Stimulated activated naive CD8-positive, alpha-beta T cell treated with anti-CD3 and anti-CD28 coated beads, Interleukin-15, amount 100 ng/mL, for 72 hours (primary cell): ENCODE data around the gene ALDH3A1.
"Not testable (repeated sequence)": the region's sequence is repeated elsewhere in the genome, so short reads cannot be mapped to it uniquely, and the experiment has no call there.

Experiments
- ATAC-seq: fragments of 150-1000 bp; cut with Tn5 transposase; 2 replicates; pipeline ENCODE4 v1.10.0; 2021; ENCODE audit warnings: mild to moderate bottlenecking, moderate library complexity
- DNase-seq, 2 donors: peaks; one replicate each; pipeline ENCODE4 v3.0.0; 2021 to 2022
- H3K27ac Mint-ChIP-seq, 2 donors: one replicate each; pipeline ENCODE4 v1.8.0; 2022; ENCODE audit warnings: mild to moderate bottlenecking in 2 of 2, mixed read lengths in 2 of 2, moderate library complexity in 2 of 2
- H3K27me3 Mint-ChIP-seq: one replicate; pipeline ENCODE4 v1.8.0; 2022; ENCODE audit warnings: mixed read lengths
- H3K4me1 Mint-ChIP-seq: one replicate; pipeline ENCODE4 v1.8.0; 2022; ENCODE audit warnings: mild to moderate bottlenecking, mixed read lengths
- H3K4me3 Mint-ChIP-seq, 2 donors: one replicate each; pipeline ENCODE4 v1.8.0; 2022; ENCODE audit warnings: mild to moderate bottlenecking in 2 of 2, mixed read lengths in 2 of 2, moderate library complexity in 1 of 2
- H3K9me3 Mint-ChIP-seq, 2 donors: one replicate each; pipeline ENCODE4 v1.8.0; 2022; ENCODE audit warnings: mixed read lengths in 2 of 2

The ALDH3A1 gene

DNA sequence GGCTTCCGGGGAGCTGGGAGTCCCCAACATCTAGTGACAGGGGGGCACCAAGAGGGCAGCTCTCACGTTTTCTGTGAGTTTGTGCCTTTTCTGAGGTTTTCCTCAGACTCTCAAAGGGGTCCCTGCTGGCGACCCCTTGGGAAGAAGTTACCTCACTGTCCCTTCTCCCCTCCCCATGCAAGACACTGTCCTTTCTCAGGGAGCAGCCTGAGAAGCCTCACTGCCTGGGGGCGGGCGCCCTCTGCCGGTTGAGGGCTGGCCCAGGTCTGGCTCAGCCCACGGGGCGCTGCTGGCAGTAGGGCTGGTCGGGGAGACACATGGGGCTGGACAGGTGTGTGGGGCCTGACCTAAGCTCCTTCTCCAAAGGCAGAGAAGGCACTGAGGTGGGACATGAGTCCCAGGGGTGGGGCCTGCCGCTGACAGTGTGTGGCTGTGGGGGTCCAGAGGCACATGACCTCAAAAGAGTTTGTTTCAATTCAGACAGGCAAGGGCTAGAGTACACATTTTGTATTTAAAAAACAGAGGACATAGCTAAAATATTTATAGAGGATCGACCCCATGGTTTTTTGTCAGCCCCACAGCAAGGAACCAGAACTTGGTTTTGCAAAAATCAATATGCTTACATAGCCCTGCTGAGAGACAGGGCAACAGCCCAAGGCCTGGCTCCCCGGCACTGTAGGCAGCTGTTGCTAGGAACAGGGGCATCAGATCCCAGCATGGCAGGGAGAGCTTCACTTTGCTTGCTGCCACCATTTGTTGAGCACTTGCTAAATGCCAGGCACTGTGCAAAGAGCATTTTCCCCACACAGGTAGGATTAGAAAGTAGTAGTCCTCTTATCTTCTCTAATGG, 18.5 kb upstream of the ALDH3A1 start:
- DNase-seq: peak; percentile 74 to 75
- Mint-ChIP-seq H3K9me3 (no peaks in the 10 kb centered on the region), H3K27me3 (peaks cover 5% of the 10 kb centered on the region), H3K4me3 (no peak overlapping the region), H3K27ac (no peak overlapping the region), H3K4me1 (peaks cover 58% of the 10 kb centered on the region)
- peak; percentile 89 for ATAC-seq

DNA sequence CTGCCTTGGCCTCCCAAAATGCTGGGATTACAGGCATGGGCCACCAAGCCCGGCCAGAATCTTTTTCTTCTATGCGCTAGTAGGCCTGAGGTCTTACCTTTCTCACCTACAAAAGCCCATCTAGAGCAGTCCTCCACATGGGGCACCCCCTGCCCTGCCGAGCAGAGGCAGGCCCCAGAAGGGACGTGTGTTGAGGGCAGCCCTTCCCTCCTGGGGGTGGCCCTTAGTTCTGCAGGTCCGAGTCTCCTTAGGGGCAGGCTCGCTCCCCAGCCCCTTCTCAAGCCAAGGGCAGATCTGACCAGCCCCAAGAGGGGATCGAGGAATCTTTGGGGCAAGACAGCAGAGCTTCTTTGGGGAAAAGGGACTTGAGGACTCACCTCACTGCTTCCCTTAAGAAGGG, 17.9 kb upstream of the ALDH3A1 start:
- no peak for DNase-seq
- H3K9me3 Mint-ChIP-seq: no peaks in the 10 kb centered on the region
- ATAC-seq: peak; percentile 19
- no peak overlapping the region for H3K27ac Mint-ChIP-seq
- H3K4me3 Mint-ChIP-seq: no peak overlapping the region
- H3K27me3 Mint-ChIP-seq: peaks cover 5% of the 10 kb centered on the region
- peaks cover 52% of the 10 kb centered on the region for H3K4me1 Mint-ChIP-seq

DNA sequence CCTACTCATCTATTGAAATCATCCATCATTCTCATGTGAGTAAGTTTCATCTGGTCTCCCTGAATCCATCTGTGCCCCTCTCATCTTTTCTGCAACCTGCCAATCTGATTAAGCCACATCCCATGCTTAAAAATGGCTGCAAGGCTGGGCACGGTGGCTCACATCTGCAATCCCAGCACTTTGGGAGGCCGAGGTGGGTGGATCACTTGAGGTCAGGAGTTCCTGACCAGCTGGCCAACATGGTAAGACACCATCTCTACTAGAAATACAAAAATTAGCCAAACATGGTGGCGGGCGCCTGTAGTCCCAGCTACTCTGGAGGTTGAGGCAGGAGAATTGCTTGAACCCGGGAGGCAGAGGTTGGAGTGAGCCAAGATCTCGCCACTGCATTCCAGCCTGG, 15.9 kb upstream of the ALDH3A1 start:
- H3K4me3 Mint-ChIP-seq, H3K27me3 Mint-ChIP-seq, DNase-seq, H3K27ac Mint-ChIP-seq, ATAC-seq, H3K9me3 Mint-ChIP-seq: not testable (repeated sequence)
- peaks cover 35% of the 10 kb centered on the region for H3K4me1 Mint-ChIP-seq

DNA sequence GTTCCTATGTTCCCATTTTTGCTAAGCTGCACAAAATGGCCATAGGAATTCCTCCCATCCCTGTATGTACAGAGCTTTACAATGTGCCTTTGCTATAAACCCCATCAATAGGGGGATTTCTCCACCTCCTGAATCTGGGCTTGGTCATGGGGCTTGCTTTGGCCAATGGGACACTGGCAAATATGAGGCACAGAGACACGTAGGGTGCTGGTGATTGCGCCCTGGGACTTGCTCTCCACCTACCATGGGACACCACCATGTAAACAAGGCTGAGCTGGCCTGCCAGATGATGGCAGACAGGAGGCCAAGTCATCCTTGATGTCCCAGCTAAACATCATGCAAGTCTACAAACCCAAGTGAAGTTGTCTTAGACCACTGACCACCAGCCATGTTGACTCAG, 15.3 kb upstream of the ALDH3A1 start:
- ATAC-seq (no peak), DNase-seq (peak in 1 of 2 donors; percentile 7)
- Mint-ChIP-seq H3K27ac (no peak overlapping the region), H3K4me3 (no peak overlapping the region), H3K27me3 (peaks cover 5% of the 10 kb centered on the region), H3K4me1 (peaks cover 33% of the 10 kb centered on the region), H3K9me3 (no peaks in the 10 kb centered on the region)

DNA sequence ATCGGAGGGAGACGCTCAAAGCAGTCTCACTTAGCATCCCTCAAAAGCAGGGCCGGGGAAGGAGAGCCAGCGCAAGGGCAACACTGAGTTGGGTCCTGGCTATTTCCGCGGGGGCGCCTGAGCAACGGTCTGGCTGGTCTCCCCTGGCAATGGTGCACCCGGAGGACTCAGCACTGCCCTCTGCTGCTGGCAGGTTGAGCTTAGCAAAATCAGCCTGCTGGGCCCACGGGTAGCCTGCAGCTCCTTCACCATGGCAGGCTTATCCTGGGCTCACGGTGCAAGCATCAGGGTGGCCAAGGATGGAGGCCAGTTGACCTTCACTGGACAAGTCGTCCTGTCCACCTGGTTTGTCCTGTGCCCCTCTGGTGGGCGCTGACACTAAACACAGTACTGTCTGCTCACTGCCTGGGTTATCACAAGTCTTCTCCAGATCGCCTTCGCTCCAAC, 14.4 kb upstream of the ALDH3A1 start:
- peaks cover 12% of the 10 kb centered on the region for H3K27me3 Mint-ChIP-seq
- no peak overlapping the region for H3K4me3 Mint-ChIP-seq
- H3K4me1 Mint-ChIP-seq: peaks cover 27% of the 10 kb centered on the region
- H3K27ac Mint-ChIP-seq: no peak overlapping the region
- ATAC-seq: peak; percentile 70
- no peaks in the 10 kb centered on the region for H3K9me3 Mint-ChIP-seq
- DNase-seq: peak; percentile 50 to 75

DNA sequence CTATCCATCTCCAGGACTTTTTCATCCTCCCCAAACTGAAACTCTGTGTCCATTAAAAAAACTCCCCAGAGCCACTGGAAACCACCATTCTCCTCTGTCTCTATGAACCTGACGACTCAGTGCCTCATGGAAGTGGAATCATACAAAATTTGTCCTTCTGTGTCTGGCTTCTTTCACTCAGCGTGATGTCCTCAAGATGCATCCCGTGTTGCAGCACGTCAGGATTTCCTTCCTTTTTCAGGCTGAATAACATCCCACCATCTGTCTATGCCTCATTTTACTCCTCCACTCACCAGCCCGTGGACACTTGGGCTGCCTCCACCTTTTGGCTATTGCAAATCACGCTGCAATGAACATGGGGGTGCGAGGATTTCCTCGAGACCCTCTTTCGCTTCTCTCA, 12.6 kb upstream of the ALDH3A1 start:
- no peak for DNase-seq
- Mint-ChIP-seq H3K4me3 (no peak overlapping the region), H3K27ac (no peak overlapping the region), H3K27me3 (peaks cover 25% of the 10 kb centered on the region), H3K4me1 (peaks cover 22% of the 10 kb centered on the region), H3K9me3 (no peaks in the 10 kb centered on the region)
- ATAC-seq: no peak

DNA sequence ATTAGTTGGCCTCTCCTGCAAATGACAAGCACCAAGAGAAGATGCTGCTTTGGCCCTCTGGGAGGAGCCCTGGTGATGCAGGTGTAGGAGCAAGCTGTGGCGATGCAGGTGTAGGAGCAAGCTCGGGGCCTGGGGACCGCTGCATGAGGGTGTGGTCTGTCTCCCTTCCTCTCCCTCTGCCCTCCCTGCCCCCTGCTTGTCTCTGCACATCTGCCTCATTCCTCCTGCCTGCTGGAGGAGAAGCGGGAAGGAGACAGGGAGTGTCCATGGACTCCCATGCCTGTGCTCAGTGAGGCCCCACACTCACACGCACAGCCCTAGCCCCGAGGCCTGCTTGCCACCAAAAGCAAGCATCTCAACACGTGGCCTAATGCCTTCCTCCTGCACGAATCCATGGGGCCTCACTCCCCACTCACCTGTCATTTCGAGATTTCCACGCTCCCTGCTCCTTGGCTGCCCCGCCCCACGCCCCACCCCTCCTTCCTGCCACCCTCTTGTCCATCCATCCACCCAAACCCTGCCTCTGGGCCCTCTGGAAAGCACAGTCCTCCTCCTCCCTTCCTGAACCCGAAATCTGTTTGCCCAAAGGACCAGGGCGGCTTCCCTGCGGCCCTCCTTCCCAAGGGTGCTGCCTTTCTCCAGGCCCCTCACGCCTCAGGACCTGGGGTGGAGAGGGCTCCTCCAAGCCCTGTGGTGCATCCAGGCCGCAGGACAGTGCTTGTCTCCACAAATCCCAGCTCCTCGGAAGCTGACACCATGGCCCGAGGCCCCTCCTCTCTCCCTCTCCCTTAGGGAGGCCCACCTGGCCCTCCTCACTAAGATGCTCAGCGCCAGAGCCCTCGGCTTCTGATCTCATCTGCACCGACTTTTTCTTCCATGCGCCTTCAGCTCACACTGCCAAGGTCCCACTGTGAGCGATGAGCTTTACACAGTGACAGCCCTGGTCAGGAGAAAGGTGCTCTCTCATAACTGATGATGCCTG, 11.8 kb upstream of the ALDH3A1 start:
- ATAC-seq (no peak), DNase-seq (peak in 1 of 2 donors; percentile 5)
- Mint-ChIP-seq H3K27ac (peak overlapping the region in 1 of 2 donors; percentile 8), H3K27me3 (peaks cover 32% of the 10 kb centered on the region), H3K4me3 (no peak overlapping the region), H3K9me3 (no peaks in the 10 kb centered on the region), H3K4me1 (peaks cover 31% of the 10 kb centered on the region)

DNA sequence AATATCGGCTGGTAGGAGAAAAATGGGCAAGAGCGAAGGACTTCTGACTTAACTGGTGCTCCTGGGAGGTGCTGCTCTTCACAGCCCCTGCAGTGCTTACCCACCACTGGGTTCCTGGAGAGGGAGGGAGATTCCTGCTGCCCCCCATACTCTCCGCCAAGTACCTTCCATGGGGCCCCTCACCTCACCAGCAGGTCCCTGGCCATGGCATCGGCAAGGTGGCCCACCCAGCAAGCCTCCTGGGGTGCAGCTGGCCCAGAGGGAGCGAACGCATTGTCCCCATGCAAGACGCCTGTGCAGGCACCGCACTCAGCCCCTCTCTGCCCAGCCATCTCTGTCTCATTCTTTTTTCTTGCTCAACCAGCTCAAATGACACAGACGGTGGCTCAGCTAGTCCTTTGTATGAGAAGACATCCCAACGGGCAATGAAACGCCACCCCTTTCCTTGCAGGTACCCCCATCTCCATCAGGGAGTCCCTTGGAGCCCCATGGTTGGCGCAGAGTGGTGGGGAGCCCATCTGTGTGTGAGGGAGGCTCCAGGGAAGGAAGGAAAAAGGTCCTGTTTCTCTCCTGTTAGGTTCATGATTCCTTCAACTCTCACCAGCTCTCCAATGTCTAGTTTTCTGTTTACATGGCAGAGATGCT, 9.6 kb upstream of the ALDH3A1 start:
- no peak for DNase-seq
- Mint-ChIP-seq H3K27me3 (peaks cover 32% of the 10 kb centered on the region), H3K9me3 (no peaks in the 10 kb centered on the region)

DNA sequence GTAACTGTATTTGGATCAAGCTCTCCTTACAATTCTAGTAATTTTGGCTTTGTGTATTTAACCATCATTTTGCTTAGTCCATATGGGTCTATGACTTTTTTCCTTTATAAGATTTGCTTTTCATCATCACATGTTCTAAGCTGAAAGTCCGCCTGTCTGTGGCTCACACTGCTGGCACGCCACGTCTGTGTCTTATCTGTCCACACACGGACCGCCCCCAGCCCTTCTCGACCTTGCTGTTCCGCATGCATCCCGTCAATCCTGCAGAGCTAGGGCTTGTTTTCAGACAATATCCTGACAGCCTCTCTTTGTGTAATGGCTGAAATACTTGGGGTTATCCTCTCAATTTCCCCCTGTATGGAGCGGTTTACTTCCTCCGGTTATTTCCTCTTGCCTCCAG, 8.4 kb upstream of the ALDH3A1 start:
- Mint-ChIP-seq H3K4me1 (peaks cover 17% of the 10 kb centered on the region), H3K27ac (no peak overlapping the region), H3K27me3 (peaks cover 32% of the 10 kb centered on the region), H3K9me3 (no peaks in the 10 kb centered on the region), H3K4me3 (no peak overlapping the region)
- ATAC-seq (no peak), DNase-seq (no peak)

More for the DNA sequence above, 9.6 kb upstream of the ALDH3A1 start:
- Mint-ChIP-seq H3K4me1 (peaks cover 24% of the 10 kb centered on the region), H3K27ac (no peak overlapping the region), H3K4me3 (no peak overlapping the region)
- no peak for ATAC-seq

DNA sequence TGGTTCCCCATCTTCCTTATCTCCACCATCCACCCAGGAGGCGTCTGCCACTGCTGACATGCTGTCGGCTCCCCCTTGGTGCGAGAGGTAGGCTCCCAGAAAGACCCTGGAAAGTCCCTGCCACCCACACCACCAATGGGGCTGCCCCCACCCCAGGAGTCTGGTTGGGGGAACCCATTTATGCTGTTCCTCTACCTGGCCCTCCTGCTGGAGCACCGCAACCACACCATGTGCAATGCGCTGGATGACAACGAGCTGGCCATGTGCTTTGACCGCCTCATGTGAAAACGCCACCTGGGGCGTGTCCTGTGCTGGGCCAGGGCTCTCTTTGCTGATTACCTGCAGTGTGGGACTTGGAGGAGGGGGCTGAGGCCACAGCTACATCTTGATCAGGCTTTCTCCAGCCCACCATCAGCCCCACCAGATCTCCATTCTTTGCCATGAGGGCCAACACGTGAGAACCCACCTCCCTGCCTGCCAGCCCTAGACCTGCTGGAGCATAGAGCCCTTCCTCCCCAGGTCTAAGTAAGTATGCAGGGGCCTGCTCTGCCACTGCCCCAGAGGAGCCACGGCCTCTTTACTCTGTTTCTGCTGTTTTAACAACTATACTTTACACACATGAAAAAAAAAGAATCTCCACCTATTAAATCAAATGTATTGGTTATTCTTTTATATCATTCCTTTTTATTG, 7.9 kb upstream of the ALDH3A1 start:
- Mint-ChIP-seq H3K27ac (no peak overlapping the region), H3K27me3 (peaks cover 32% of the 10 kb centered on the region)

DNA sequence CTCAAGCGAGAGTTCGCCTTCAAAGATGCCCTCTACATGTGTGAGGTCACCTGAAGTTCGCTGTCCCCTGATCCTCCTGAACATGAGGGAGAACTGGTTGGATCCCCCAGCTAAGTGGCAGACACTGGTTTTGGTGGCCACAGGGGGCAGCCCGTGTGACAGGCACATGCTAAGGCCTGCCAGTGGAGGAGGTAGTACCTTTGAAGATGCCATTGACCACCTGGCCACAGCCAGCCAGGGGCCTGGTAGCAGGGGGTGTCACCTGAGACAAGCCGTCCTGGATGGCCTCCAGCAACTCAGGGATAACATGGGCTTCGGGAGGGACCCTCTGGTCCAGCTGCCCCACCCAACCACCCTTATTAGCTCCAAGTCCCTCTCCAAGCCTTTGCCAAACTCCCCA, 7.3 kb upstream of the ALDH3A1 start:
- Mint-ChIP-seq H3K27ac (peak overlapping the region in 1 of 2 donors; percentile 14), H3K9me3 (no peaks in the 10 kb centered on the region), H3K4me1 (peaks cover 17% of the 10 kb centered on the region), H3K27me3 (peaks cover 32% of the 10 kb centered on the region), H3K4me3 (no peak overlapping the region)
- DNase-seq: no peak
- ATAC-seq: no peak

More for the DNA sequence above, 7.9 kb upstream of the ALDH3A1 start:
- Mint-ChIP-seq H3K4me3 (no peak overlapping the region), H3K4me1 (peaks cover 17% of the 10 kb centered on the region), H3K9me3 (no peaks in the 10 kb centered on the region)
- peak in 1 of 2 donors; percentile 32 for DNase-seq
- peak; percentile 60 for ATAC-seq

DNA sequence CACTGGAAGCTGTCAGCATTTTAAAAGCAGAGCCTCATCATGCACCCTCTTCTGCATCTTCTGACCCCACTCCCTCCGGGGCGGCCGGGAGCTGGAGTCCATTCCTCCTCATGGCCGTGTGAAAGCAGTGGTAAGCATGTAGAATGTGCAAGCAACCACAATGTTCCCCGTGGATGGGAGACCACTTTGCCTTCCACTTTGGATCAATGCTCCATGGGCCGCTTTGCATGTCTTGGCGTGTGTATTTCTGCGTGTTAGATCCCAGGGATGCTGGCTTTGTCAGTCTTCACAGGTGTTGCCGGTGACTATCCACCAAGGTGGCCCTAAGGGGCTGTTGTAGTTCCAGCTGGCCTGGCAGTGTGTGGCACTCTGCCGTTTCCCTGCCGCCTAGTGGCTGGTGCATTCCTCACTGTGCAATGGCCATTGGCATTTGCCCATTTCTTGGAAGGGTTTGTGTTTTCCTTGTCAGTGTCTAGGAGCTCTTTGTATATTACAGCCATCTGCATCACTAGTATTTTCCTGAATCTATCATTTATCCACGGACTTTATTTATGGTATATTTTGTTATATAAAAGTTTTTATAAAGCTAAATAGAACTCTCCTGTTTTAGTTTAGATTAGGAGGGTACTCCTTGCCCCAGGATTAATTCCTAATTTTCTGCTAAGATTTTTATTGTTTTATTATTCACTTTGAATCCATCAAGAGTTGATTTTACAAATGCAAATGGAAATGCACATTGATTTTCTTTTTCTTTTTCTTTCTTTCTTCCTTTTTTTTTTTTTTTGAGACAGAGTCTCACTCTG, 5.8 kb upstream of the ALDH3A1 start:
- ATAC-seq (no peak), DNase-seq (no peak)
- Mint-ChIP-seq H3K4me1 (peaks cover 17% of the 10 kb centered on the region), H3K4me3 (no peak overlapping the region), H3K27ac (no peak overlapping the region), H3K27me3 (peaks cover 32% of the 10 kb centered on the region), H3K9me3 (no peaks in the 10 kb centered on the region)

DNA sequence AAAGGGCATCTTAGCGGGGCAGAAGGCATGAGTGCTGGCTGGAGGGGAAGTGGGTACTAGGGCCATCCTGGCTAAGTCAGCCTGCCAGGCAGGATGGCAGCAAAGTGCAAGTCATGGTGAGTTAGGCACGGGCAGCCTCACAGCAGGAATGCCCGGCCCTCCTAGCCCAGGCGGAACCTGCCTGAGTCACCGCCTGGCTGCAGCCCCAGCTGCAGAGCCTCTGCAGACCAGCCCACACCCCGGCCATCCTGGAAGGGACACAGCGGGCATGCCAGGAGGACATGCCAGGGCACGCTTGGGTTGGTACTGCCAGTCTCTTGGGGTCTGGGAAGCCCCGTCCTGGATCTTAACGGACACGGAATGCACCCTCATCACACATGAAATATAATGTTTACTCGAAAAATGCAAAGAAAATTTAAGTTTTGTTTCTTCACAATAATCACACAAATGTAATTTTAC, 5.0 kb upstream of the ALDH3A1 start:
- ATAC-seq: no peak
- Mint-ChIP-seq H3K4me3 (no peak overlapping the region), H3K27ac (no peak overlapping the region), H3K9me3 (no peaks in the 10 kb centered on the region), H3K4me1 (peaks cover 17% of the 10 kb centered on the region), H3K27me3 (peaks cover 31% of the 10 kb centered on the region)
- no peak for DNase-seq
